HG03196 (cell line): ENCODE measurements around the gene SOX13.
"Not testable (repeated sequence)": the region's sequence is repeated elsewhere in the genome, so short reads cannot be mapped to it uniquely, and the experiment has no call there.

Experiments
- ATAC-seq: cut with Tn5 transposase; IDR thresholded peaks from one replicate; pipeline ENCODE4 v1.9.1; 2021; ENCODE audit not compliant: unreplicated experiment

The SOX13 gene

DNA sequence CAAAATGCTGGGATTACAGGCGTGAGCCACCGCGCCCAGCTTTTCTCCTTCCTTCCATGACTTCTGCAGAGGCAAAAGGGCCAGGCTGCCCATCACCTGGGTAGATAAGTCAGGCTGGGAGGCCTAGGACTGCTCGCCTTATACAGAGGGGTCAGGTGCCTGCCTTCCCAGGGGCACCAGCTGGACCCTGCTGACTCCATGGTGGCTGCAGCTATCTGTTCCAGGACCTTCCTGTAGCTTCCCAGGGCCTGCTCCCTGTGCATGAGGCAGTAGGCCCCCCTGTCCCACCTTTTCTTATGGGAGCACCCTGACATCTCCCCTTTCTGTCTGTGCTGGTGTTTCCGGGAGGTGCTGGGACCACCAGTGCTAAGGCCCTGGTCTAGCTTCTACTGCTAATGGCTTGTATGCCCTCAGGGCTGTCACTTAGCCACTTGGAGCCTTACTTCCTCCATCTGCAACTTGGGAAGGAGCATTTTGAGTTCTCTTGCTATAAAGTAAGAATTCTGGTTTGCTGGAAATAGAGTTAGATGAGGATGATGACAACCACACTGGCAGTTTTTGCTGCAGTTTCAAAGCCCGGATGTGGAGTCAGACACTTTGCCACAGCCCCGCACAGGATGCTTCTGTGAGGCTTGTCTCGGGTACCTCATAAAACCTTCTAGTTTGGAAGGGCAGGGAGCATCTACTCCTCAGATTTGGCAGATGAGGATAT is 14.4 kb downstream of the SOX13 start:
- ATAC-seq: no peak

GRCh38 chr1:204087893-204088528 is 15.1 kb downstream of the SOX13 start:
- no peak for ATAC-seq

DNA sequence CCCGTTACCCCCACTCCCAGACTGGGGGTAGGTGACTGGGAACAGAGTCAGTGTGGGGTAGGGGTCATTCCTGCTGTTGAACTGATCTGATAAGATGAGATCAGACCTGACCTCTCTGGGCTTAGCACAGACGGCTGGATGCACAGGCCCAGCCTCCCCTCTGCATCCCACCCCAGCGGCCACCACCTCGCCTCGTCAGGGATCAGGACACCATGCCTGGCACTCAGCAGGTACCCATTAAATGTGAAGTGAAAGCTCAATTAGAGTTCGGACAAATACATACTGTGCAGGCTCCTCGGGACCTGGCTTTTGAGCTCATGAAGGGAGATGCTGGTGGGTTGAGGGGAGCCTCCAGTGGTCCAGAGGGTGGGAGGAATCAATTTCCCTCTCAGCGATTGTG is 15.7 kb downstream of the SOX13 start:
- ATAC-seq: no peak

DNA sequence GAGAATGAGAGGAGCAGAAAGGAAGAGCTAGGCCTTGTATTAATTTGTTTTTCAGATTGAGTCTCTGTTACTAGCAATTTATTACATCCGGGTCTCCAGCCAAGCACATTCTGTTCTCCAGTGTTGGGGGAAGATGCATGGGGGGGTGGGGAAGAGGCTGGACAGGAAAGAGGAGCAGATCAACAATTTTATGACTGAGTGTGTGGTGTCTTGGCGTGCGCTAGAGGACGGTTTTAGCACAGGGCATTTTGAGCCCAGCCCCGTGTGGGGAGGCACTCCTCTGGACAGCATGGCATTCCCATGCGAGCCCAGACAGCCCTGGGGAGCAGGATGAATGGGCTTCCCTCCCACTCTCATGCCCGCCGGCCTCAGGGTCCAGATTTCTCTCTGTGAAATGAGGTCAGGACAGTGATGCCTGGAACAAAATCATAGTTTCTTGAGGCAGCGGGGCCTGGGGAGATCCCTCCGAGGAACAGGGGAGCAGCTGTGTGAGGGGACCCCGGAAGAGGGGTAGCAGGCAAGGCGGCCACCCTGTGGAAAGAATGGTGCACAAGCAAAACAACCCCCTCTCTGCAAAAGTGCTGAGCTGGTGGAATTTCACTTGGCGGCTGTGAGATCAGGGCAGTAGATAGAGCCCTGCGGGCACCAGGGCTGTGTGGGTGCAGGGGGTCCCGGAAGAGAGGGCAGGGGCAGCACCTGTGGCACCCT is 16.3 kb downstream of the SOX13 start:
- no peak for ATAC-seq

DNA sequence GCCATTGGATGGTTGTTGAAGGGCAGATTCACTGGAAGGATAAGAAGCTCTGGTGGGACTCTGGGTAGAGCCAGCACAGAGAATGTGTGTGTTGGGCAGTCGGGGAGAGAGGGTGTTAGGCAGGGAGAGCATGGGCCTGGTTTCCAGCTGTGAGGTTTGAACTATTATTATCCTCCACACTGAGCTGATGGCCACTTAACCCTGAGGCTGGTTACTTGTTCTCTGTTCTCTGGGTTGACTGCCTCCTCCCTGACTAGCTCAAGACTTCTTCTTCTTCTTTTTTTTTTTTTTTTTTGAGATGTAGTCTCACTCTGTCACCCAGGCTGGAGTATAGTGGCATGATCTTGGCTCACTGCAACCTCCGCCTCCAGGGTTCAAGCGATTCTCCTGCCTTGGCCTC is 17.2 kb downstream of the SOX13 start:
- ATAC-seq: not testable (repeated sequence)

GRCh38 chr1:204091066-204091465 is 18.2 kb downstream of the SOX13 start:
- no peak for ATAC-seq

GRCh38 chr1:204091787-204092312 is 18.9 kb downstream of the SOX13 start:
- no peak for ATAC-seq

GRCh38 chr1:204092632-204093420 is 19.9 kb downstream of the SOX13 start:
- no peak for ATAC-seq

DNA sequence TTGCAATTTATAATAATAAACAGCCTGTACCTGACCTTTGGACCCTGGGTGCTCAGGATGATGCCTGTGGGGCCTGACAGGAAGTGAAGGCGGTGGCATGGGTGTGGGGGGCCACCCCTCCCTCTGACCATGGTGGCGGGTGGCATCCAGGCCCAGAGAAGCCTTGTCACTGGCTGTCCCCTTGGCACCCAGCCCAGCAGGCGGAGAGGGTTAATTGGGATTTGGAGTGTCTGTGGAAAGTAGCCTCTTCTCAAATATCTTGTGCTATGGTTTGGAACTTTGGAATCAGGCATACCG is 20.5 kb downstream of the SOX13 start:
- no peak for ATAC-seq

GRCh38 chr1:204093781-204094180 is 20.9 kb downstream of the SOX13 start:
- no peak for ATAC-seq

GRCh38 chr1:204094313-204094729 is 21.4 kb downstream of the SOX13 start:
- no peak for ATAC-seq

GRCh38 chr1:204094856-204095634 is 22.1 kb downstream of the SOX13 start:
- no peak for ATAC-seq

- no peak for ATAC-seq
These were observed 24.0 kb downstream of the SOX13 start for GRCh38 chr1:204096931-204097330.

GRCh38 chr1:204098683-204099082 is 25.8 kb downstream of the SOX13 start:
- no peak for ATAC-seq

- not testable (repeated sequence) for ATAC-seq
These were observed 26.8 kb downstream of the SOX13 start for GRCh38 chr1:204099754-204100153.

- no peak for ATAC-seq
These were observed 29.2 kb downstream of the SOX13 start for GRCh38 chr1:204102029-204102611.

DNA sequence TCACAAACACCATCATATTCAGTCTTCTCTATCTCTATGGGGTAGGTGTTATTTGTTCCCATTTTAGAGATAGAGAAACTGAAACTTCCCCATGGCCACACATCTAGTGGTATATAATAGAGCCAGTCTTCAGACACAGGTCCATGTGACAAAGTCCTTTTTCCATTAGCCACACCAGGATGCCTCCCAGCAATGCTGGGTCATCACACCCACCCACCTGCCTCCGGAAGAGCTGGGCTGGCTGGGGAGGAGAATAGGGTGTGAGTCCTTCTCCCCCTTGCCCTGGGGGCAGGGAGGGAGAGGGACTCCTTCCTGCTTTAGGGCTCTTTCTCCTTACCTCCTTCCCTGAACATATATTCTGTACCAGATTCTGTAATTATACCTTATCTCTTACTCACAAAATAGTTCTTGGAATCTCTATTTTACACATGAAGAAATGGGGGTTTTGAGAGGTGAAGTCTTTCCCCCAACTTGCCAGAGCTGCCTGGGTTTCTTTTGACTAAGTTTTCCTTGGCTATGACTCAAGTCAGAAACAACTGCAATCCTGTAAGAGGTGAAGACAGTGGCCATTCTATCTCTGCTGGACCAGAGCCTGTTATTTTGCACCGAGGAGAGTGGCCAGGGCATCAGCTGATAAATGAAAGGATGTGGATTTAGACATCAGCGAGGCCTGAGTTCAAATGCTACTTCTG is 30.0 kb downstream of the SOX13 start:
- no peak for ATAC-seq

- no peak for ATAC-seq
These were observed 30.5 kb downstream of the SOX13 start for GRCh38 chr1:204103431-204103741.

DNA sequence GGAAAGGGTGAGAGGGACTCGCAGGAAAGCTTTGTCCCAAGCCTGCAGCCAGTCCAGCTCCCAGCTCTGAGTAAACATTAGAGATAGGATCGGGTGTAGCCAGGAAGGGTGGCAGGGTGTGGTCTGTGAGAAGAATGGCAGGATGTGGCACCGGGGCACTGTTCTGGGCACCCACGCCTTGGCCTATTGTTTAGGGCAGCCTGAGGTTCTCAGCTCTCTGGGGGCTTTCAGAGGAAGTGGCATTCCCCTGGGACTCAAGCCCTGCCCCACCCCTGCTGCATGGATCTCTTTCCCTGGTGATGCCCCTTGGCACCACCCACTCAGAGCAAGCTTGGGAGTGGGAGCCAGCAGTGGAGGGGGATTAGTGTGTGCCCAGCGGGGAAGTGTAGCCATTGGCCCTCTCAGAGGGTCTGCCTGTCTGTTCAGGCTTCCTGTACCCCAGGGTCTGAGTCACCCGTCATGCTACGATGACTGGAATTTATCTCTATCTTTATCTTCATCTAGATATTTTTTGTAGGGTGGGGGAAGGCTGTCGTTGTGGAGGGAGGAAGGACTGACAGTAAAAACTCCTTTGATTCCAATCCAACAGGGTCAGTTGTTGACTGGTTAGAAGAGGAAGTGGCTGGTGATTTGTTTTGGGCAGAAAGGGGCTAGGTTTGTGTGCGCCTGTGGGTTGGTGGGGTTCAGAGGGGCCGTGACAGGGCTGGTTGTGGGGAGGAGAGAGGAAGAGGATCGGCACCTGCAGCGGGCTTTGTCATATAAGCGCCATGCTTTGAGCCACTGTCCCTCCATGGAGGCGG is 31.6 kb downstream of the SOX13 start:
- ATAC-seq: no peak
